ENCODE measurements around the gene HK3.

HK3 gene

GRCh38 chr5:176899296-176899891 lies at the start of gene HK3:
TSS of gene HK3 (minus strand) at chr5:176899346. CDS start at chr5:176896159, 3,187 bp downstream.
- FAIRE-seq, result no peak

GRCh38 chr5:176948458-176948857 lies 49.3 kb upstream of the HK3 start:
- no peak for FAIRE-seq

- no peak for FAIRE-seq
Measured at GRCh38 chr5:176947847-176948246, 48.7 kb upstream of the HK3 start.

GRCh38 chr5:176944268-176944667 lies 45.1 kb upstream of the HK3 start:
- no peak for FAIRE-seq

GRCh38 chr5:176943816-176944215 lies 44.7 kb upstream of the HK3 start:
- FAIRE-seq, result no peak

- no peak for FAIRE-seq
Measured at GRCh38 chr5:176941951-176942350, 42.8 kb upstream of the HK3 start.

- FAIRE-seq, result no peak
Measured at GRCh38 chr5:176938472-176938871, 39.3 kb upstream of the HK3 start.

- FAIRE-seq, result no peak
Measured at GRCh38 chr5:176935017-176935416, 35.9 kb upstream of the HK3 start.

GRCh38 chr5:176934309-176934930 lies 35.3 kb upstream of the HK3 start:
- no peak for FAIRE-seq

- no peak for FAIRE-seq
Measured at GRCh38 chr5:176929654-176930053, 30.5 kb upstream of the HK3 start.

GRCh38 chr5:176927562-176927961 lies 28.4 kb upstream of the HK3 start:
- FAIRE-seq, result no peak

GRCh38 chr5:176922817-176923216 lies 23.7 kb upstream of the HK3 start:
- no peak for FAIRE-seq

- FAIRE-seq, result no peak
Measured at GRCh38 chr5:176921714-176922113, 22.6 kb upstream of the HK3 start.

- FAIRE-seq, result no peak
Measured at GRCh38 chr5:176918613-176919012, 19.5 kb upstream of the HK3 start.

- no peak for FAIRE-seq
Measured at GRCh38 chr5:176916337-176916736, 17.2 kb upstream of the HK3 start.

- FAIRE-seq, result no peak
Measured at GRCh38 chr5:176915906-176916305, 16.8 kb upstream of the HK3 start.

- FAIRE-seq, result no peak
Measured at GRCh38 chr5:176912115-176912514, 13.0 kb upstream of the HK3 start.

- FAIRE-seq, result no peak
Measured at GRCh38 chr5:176908675-176909368, 9.7 kb upstream of the HK3 start.

GRCh38 chr5:176906796-176907195 lies 7.7 kb upstream of the HK3 start:
- FAIRE-seq, result no peak

GRCh38 chr5:176906126-176906525 lies 7.0 kb upstream of the HK3 start:
- no peak for FAIRE-seq

- no peak for FAIRE-seq
Measured at GRCh38 chr5:176904276-176904675, 5.1 kb upstream of the HK3 start.

- FAIRE-seq, result no peak
Measured at GRCh38 chr5:176902911-176903664, 3.9 kb upstream of the HK3 start.

GRCh38 chr5:176902102-176902814 lies 3.1 kb upstream of the HK3 start:
- no peak for FAIRE-seq
